HG03196 (cell line): ENCODE results near the gene CDC6.

Experiments used
- ATAC-seq: cut with Tn5 transposase; IDR thresholded peaks from one replicate; pipeline ENCODE4 v1.9.1; 2021; ENCODE audit not compliant: unreplicated experiment

CDC6 gene

DNA sequence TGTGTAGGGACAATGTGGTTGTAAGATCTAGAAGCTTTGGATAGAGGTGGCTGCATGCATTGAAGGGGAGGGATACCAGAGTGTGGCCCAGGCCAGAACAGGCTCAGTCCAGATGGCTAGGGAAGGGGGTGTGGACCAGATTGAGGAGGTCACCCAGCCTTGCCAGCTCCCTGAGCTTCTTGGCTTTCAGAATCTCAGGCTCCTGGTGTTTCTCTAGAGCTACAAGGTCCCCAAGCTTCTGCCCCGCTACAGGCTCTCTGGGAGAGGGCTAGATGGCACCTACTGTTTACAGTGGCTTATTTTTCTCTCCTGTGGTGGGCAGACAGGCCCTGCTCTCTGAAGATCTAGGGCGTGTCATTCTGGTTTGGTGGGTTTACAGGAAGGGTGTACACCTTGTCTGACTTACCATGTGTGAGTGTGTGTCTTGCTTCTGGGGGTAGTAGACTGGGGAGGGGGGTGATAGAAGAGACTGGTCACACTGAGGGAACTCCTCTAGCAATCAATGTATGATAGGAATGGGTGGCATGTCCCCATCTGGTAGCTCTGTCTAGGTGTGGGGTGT, 22.4 kb downstream of the CDC6 start:
- no peak for ATAC-seq

DNA sequence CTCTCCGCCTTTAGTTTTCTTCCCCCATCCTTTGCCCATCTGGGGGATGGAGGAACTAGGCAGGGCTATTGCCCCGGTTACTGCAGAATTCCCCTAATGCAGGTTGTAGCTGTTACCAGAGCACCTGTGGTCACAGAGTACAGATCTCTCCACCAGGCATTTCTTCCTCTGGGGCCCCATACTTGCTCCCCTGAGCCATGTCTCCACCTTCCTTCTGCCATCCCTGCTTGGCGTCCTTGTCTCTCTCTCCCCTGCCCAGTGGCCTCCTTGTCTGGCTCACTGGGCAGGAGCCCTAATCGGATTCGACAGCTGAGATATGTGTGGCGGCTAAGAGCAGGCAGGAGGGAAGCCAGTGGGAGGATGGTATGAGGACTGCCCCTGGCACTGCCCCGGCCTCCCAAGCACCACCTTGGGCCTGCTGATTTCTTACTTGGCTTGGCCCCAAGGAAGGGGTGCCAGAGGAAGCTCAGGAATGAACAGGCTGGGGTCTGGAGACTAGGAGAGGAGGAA, 23.3 kb downstream of the CDC6 start:
- ATAC-seq = no peak

DNA sequence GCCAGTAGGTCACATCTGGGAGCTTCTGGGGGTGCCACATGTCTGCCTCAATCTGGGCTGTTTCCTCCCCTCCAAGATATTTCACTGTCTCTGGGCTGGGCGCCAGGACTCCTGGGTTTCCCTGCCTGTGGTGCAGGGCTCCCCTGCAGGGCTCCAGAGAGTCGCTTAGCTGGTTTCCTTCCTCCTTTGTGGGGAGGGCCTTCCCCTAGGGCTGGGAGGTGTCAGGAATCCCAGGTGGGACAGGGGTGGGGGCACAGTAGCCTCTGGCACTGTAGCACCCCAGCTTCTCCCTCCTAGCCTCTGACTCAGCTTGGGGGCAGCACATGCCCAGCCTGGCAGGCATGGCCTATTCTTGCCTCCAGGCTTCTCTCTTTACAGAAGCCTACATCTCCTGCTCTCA, 23.9 kb downstream of the CDC6 start:
- ATAC-seq = no peak

DNA sequence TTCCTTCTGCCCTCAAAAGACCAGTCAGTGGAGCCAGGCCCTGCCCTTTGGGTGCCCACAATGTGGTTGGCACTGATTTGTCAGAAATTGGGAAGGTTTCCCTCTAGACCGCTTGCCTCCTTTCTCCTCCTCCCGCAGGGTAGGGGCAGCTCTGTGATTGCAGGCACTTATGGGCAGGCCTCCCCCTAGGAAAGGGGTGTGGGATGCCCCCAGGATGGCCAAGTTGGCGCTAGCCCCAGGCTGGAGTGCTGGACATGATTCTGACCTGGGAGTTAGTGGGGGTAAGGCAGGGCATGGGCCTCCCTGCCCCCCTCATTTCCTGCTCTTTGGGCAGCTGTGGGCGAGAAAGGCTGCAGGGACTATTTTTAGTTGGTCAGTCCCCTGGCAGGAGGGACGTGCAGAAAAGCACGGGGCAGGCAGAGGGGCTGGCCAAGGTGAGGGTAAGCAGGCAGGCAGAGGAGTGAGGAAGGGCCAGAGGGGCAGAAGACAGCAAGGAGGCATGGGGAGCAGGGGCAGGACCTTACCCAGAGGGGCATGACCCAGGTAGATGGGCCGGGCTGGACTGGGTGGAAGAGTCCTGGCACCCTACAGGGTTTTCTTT, 24.6 kb downstream of the CDC6 start:
- ATAC-seq = no peak

DNA sequence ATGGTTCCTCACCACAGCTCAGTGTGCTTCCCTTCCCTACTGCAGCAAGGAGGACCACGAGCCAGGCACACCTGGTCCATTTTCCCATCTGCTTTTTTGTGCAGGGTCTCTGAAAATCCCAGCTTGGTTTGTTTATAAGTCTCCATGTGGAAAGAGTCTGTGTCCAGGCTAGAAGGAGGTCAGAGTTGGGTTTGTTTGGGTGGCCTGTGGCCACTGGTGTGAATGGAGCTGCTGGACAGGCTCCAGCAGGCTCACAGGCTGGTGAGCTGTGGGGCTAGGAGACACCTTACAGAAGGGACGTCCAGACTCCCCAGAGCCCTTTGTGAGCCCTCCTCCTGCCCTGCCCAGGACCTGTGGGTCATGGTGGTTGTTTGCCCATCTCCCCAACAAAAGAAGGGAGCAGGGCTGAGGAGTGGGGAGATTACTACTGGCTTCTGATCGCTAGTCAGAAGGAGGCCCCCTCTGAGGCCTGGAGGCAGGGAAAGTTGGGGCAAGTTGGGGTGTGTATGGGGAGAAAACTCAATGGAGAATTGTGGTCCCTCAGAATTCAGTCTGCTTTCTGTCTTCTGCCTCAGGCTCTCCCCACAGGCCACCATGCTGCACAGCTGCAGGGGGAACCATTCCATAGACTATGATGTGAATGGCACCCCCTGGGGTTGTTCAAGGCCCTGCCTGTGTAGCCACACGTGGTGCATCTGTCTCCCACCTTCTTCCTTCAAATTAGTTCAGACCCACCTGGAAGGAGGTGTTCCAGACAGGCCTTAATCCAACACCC, 25.4 kb downstream of the CDC6 start:
- no peak for ATAC-seq

DNA sequence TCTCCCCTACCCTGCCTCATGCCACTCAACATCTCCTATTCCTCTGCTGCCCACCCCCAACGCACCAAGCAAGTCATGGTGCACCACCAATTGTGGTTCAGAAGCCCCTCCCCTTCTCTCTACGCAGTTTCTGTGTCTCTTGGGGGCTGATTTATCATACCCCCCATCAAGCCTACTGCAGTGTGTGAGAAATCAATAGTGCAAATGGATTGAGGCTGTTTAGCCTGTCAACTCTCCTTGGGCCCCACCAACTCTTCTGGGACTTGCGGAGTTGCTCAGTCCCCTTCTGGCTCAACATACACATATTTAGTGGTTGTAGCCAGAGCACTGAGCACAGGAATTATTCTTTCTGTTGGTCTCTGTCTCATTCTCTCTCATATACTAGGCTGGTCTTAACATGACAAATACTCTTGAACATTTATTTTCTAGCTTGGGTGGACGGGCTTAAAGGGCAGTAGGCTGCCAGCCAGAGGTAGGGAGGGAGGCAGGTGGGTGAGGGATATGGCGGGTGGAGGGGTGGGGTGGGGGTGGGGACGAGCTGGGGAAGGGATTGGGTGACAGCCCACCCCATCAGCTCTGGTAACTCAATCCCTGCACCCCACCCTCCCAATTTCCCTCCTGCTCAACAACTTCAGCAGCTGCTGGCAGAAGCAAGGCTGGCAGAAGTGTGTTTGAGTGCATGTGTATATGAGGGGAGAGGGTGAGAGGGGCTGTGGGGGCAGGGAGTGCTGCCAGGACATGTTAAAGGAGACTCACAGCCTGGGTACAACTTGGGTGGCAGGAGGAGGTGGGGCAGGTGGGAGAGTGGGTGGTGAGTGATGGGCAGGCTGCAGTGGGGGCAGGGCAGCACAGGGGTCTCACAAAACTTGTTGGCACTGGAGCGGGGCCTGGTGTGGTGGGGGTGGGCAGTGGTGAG, 26.2 kb downstream of the CDC6 start:
- ATAC-seq = no peak

DNA sequence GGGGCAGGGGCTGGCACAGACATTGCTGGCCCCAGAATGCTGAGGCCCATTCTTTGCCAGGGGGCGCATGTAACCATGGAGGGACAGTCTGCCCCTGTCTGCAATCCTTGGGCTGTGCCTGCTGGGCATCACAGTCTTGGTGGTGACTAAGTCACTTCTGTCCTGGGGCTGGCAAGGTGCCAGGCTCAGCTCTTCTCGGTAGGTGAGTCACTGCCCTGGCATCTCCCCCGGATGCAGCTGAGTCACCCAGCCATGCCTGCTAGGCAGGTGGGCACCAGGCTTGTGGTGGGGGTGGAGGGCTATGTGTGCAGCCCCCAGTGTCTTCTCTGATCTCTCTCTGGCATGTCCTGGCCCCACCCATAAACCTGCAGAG, 26.9 kb downstream of the CDC6 start:
- no peak for ATAC-seq

DNA sequence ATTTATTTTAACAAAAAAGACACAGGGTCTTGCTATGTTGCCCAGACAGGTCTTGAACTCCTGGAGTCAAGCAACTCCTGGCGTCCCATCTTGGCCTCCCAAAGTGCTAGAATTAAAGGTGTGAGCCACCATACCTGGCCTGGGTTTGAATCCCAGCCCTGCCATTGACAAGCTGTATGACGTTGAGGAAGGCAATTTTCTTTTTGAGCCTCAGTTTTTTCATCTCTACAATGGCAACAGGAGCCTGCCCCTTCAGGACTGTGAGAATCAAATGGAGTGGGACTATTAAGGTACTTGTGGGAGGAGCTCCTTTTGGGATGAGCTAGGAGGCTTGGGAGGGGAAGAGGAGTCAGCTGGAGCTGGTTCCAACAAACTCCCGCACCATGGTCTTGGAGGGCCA, 27.5 kb downstream of the CDC6 start:
- no peak for ATAC-seq

DNA sequence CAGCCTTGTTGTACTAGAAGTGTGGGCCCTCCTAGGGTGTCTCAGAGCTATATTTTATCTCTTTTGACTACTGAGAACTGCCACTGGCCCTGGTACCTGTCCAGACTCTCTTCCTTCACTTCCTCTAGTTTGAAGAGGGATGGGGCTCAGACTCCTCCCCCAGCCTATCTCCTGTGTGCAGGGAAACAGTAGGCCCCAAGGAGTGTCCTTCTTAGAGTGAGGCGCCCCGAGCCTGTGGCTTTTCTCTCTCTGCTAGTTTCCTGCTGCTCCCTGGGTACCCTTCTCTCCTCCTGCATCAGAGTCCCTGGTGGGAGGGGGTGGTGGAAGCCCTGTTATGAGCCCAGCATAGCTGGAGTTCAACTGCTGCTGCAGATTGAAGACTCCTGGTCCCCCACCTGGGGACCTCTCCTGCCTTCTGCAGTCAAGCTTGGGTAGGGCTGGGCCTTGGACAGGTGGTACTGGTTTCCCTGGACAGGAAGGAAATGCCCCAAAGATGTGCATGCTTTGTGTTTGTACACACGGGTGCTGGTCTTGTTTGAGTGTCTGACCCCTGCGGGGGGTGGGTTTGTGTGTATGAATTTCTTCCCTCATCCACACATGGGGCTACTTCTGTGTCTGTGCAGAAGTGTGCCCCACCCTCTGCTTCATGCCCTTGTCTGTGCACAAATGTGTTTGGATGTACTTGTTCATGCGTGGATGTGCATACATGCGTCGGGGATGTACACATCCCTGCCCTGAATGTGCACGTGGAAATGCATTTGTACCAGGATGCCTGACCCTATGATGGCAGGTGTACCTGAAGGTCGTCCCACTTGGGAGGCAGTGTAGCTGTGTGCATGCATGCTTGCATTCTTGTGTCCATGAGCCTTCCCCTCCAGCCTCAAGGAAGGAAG, 28.2 kb downstream of the CDC6 start:
- no peak for ATAC-seq

DNA sequence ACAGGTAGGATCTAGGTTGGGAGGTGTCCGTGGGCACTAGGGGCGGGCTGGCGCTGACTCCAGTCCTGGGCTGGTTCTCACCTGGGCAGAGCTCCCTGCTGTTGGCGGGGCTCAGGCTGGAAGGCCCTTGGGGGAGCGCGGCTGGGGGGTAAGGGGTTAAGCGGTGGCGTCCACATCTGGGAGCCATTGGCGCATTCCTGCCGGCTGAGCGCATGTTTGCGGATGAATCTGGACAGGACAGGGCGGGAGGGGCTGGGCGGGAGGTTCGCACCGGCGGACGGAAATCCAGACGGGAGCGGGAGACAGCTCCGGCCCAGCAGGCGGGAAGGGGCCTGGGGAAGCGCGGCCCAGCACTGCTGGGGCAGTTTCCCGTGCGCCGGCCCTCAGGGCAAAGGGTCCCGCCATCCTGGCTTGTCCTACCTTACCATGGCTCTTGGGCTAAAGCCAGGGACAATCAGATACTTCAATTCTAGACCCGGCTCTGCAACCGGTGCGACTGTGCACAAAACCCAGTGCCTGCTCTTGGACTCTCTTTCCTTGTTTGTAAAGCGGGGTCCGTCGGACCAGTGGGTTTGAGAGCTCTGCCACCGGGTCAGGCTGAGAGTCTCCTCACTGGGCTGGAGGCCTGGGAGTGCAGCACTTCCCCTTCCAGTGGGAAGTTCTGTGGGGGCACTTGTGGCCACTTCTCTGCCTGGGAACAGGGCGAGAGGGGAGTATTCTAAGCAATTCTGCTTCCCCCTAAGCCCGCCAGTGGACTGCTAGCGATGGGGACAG, 29.1 kb downstream of the CDC6 start:
- ATAC-seq = no peak

DNA sequence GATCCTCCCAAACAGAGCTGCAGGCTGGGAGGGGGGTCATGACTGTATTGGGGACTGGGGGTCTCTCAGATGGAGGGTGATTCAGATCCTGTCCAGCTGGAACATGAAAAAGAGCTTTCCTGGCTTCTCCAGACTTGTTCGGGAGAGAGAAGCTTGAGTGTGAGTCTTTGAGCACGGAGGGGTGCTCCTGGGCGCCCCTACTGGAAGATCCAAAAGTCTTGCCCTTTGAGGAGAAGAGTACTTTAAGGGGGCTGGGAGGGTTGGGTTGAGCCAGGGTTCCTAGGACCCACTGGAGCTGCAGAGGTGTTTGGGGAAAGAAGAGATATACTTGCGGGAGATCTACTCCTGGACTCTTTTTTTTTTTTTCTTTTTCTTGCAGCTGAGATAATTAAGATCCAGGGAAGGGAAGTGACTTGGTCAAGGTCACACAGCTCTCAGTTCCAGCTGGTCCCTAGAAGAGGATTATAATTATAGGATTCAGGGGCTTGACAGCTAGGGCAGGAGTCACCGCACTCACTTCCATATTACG, 29.7 kb downstream of the CDC6 start:
- ATAC-seq = no peak

DNA sequence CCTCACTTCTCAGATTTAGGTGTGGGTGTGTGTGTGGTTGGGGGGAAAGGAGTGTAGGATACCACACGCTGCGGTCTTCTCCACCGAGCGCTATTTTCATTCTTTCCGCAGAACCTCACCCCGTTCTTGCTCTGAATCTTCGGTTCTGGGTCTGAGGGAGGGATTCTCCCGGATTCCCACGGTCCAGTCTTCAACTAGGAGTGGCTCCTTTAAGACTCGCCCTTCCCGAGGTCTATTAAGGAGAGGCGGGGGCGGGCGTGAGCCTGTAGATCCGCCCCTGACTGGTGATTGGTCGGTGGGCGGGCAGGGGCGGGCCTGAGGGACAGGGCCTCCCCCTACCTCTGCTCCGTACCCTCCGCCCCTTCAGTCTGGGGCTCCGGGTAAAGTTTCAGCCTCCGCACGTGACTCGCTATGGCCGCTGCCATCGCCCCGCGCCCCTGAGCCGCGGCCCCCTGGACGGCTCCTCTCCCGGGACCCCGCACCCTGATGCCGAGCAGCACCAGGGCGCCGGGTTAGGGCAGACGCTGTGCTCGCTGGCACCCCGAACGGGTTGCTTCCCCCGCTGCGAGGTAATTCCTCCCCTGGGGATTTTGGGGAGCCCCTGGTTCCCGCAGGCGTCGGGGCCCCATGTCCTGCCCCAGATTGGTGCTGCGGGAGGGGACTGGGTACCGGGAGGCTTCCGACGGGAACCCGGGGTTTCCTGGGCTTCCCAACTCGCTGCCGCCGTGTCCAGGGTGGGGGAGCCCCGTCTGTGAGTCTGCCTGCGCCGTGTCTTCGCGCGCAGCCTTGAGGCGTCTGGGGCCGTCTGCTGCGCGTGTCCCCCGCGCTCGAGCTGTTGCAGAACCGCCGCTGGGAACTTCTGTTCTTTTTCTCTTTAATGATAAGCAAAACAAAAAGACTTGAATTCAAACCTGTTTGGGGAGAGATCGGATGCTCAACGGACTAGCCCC, 30.5 kb downstream of the CDC6 start:
- peak; percentile 47 for ATAC-seq

DNA sequence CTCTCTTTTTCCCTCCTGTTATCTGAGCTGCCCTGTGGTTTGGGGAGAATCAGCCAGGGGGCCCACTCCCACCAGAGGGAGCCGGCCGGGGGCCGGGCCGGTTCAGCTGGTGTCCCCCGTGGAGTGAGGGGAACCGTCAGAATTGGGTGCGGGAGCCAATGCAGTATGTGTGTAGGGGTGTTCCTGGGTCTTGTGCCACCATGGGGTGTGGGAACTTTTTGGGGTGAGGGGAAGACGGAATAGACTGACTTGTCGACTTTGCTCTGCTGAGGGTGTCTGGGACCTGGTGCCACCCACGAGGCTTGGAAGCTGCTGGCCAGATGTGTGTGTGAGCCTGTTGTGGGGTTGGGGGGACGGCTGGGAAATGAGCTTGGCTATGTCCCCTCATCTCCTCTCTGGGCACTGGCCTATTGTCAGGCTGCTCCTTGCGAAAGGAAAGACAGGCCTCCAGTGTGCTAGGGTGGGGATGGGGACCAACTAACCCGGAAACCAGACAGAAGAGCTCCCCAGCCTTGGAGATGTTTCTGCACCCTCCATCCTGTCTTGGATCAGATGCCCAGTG, 31.2 kb downstream of the CDC6 start:
- ATAC-seq = no peak

DNA sequence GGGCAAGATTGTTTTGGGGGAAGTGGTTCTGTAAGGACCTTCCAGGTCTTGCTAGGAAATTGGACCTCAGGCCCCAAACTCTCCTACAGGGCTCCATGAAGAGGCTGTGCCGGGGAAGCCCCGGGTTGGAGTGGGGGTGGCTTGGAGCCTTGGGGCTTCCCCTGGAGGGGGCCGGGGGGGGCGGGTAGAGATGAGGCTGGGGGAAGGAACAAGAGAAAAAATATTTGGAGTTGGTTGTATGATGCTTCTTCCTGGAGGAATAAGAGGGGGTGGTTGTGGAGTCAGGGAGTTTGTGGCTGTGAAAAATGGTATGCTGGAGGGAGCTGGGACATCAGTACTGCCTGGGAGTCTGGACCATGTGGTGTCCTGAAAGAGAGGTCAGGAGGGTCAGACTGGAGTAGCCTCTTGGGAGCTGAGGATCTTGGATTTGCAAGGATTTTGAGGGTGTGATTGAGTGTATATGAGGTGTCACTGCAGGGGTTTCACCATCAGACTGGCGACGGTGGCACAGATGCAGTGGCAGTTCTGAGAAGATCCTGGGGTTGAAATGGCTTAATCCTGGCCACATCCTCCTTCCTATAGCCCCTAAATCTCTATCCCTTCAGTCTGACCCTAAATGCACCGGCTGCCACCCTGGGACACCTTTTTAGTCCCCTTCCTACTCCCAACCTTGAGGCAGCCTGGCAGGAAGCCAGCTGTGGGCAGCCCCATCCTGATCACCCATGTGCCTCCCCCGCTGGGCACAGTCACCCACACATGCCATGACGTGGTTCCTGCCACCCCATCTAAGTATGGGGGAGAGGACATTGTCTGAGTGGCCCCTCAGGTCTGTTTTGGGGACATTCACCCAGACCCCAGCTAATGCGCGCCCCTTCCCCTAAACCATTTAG, 32.2 kb downstream of the CDC6 start:
- no peak for ATAC-seq

DNA sequence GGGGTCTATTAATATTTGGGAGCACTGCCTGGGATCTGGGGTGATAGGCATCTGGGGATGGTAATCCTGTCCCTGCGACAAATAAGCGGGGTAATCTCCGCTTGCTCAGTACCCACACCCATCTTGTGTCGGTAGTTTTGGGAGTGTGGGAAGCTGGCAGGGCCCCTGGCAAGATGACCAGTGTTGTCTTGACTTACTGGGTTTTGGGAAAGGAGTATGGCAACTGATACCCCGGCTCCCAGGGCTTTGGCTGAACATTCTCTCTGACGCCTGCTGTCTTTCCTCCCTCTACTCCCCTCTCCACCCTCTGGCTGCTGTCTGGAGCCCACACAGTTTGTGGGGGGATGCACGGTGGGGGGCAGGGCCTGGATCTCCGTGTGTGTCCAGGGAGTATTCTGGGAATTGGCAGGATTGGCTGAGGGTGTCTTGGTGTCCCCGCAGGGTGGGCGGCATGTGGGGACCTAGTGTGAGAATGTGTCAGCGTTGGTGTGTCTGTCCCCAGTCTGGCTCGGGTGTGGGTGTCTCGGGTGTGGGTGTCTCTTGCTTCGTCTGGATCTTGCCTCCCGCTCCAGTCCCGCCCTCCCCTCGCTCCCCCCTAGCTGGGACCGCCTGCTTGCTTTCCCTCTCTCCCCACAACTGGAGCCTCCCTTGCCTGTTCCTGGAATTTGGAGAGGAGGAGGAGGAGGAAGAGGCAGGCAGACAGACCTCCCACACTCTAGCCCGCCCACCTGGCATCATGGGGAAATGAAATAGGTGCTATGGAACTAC, 33.3 kb downstream of the CDC6 start:
- ATAC-seq = no peak

DNA sequence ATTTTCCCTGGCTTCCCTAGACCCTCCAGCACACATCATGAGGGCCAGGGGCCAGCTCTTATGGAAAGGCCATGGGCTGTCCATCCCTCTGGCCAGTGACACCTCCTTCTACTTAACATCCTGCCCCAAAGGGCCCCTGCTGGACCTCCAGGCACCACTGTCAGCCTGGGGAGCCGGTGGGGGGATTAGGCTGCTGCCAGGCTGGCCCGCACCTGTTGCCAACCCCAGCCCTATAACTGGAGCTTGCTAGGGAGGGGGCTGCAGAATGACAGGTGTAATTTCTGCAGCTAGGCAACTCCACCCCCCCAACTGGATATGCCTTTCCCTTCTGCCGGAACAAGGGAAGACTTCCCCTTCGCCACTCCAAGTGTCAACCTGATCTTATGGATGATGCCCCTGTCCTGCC, 33.8 kb downstream of the CDC6 start:
- no peak for ATAC-seq
